ENCODE data around the gene PCBP2.

DNA sequence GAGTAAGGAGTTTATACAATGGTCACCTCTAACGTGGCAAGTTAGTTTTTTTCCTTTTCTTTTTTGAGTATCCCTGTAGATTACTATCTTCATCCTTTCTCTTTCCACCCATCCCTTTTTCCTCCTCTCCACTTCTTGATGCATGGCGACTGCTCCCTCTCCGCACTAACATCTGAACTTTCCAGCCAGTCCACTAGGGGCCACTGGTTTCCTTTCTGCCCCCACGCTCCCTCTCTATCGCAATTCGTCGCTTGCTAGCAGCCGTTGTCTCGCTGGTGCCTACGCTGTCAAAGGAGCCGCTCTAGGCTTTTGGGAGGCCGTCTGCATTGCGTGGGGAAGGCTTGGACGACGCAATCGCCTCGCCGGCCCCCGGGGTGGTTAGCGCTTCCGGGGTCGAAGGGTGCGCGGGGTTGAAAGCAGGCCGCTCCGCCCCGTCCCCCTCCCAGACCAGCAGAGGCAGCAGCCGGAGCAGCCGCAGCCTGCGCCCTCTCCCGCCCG, at the start of gene PCBP2:
- TF ChIP-seq, protein P1, sequence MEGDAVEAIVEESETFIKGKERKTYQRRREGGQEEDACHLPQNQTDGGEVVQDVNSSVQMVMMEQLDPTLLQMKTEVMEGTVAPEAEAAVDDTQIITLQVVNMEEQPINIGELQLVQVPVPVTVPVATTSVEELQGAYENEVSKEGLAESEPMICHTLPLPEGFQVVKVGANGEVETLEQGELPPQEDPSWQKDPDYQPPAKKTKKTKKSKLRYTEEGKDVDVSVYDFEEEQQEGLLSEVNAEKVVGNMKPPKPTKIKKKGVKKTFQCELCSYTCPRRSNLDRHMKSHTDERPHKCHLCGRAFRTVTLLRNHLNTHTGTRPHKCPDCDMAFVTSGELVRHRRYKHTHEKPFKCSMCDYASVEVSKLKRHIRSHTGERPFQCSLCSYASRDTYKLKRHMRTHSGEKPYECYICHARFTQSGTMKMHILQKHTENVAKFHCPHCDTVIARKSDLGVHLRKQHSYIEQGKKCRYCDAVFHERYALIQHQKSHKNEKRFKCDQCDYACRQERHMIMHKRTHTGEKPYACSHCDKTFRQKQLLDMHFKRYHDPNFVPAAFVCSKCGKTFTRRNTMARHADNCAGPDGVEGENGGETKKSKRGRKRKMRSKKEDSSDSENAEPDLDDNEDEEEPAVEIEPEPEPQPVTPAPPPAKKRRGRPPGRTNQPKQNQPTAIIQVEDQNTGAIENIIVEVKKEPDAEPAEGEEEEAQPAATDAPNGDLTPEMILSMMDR (conservative IDR thresholded peaks at IDR 0.05 in 1 of 2, IDR thresholded peaks at IDR 0.05 in 1 of 2; ENCODE audit: low read depth in 1 of 2, low read length in 2 of 2), result peak; percentile 90
- TF ChIP-seq EZH2 (IDR thresholded peaks at IDR 0.05; ENCODE audit: low read length, missing control alignments), result no peak
